ENCODE data around the gene SLC25A36.

DNA sequence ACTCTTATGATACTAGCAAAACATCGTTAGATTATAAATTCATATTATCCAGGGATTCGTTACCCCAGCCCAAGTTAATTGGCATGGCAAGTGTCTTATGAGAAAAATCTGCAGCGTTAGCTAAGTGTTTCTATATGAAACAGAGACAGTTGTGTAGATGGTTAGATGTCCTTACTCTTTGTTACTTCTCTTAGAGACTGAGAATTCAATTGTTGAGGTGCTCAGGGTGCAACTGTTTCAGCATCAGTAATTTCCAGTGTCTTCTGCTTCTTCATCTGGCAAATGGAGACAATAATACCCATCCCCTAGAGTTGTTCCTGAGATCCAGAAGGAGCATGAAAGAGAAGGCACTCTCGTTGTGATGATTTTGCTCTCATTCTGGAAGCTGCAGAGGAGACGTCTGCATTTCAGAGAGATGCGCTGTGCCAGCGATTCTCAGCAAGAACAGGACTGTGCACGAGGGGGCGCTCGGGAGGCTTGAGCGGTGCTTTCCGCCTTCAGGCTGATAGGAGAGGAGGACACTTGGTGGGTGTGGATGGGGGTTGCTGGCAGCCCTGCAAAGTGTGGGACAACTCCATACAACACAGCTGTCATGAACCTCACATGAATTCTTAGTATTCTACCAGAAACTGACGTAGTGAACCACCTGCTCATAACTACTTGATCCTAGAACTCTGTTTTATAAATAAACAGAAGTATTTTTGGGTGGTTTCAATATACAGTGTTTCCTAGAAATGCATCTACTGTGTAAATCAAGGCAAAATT lies 69.8 kb downstream of the SLC25A36 start:
- TF ChIP-seq, protein P1, sequence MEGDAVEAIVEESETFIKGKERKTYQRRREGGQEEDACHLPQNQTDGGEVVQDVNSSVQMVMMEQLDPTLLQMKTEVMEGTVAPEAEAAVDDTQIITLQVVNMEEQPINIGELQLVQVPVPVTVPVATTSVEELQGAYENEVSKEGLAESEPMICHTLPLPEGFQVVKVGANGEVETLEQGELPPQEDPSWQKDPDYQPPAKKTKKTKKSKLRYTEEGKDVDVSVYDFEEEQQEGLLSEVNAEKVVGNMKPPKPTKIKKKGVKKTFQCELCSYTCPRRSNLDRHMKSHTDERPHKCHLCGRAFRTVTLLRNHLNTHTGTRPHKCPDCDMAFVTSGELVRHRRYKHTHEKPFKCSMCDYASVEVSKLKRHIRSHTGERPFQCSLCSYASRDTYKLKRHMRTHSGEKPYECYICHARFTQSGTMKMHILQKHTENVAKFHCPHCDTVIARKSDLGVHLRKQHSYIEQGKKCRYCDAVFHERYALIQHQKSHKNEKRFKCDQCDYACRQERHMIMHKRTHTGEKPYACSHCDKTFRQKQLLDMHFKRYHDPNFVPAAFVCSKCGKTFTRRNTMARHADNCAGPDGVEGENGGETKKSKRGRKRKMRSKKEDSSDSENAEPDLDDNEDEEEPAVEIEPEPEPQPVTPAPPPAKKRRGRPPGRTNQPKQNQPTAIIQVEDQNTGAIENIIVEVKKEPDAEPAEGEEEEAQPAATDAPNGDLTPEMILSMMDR (IDR thresholded peaks at IDR 0.05), result peak in 5 of 6 experiments; percentile 8 to 60 (median 54)
- no peak for TF ChIP-seq POLR2A (IDR thresholded peaks at IDR 0.05)

Data from Peyer's patch (tissue), 4 donors.